ENCODE measurements around the gene PKD1L1. TPM values are rescaled to one million over a fixed set of nuclear protein-coding genes. Genes with fewer than 3 reads are reported as not detected.

The PKD1L1 gene
- total RNA-seq, 1 experiment from 2014 or later: not detected

DNA sequence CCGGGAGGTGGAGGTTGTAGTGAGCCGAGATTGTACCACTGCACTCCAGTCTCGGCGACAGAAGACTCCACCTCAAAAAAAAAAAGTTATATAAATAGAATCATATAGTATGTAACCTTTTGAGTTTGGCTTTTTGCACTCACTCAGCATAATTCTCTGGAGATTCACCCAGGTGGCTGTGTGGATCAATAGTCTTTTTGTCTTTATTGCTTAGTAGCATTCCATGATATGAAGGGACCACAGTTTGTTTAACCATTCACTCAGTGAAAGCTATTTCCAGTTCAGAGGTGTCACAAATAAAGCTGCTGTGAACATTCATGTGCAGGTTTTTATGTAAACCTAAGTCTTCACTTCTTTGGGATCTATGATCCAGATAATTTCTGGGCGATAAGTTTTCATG is 167.7 kb downstream of the PKD1L1 start:
- BruUV-seq (replicated peaks): no TSS peak
- no peak overlapping the region for H3K4me3 ChIP-seq (ENCODE audit: low read depth, low read length, poor library complexity, severe bottlenecking)
- ChIA-PET CTCF (no interaction called here), POLR2A (ENCODE audit: low non-redundant PET) (no interaction called here)
- intact Hi-C loops (cut with micrococcal nuclease; ENCODE audit: unreplicated experiment): no loop called here
- no peak for DNase-seq (ENCODE audit: low spot score)
- no peaks in the 10 kb centered on the region for H3K9me3 ChIP-seq (ENCODE audit: low read depth, low read length, poor library complexity, severe bottlenecking)
- no peak overlapping the region for H3K27ac ChIP-seq (ENCODE audit: low read depth, low read length, poor library complexity, severe bottlenecking)
- peaks cover 6% of the 10 kb centered on the region for H3K4me1 ChIP-seq (ENCODE audit: insufficient read depth, low read length, poor library complexity, severe bottlenecking)
- TF ChIP-seq, protein P1, sequence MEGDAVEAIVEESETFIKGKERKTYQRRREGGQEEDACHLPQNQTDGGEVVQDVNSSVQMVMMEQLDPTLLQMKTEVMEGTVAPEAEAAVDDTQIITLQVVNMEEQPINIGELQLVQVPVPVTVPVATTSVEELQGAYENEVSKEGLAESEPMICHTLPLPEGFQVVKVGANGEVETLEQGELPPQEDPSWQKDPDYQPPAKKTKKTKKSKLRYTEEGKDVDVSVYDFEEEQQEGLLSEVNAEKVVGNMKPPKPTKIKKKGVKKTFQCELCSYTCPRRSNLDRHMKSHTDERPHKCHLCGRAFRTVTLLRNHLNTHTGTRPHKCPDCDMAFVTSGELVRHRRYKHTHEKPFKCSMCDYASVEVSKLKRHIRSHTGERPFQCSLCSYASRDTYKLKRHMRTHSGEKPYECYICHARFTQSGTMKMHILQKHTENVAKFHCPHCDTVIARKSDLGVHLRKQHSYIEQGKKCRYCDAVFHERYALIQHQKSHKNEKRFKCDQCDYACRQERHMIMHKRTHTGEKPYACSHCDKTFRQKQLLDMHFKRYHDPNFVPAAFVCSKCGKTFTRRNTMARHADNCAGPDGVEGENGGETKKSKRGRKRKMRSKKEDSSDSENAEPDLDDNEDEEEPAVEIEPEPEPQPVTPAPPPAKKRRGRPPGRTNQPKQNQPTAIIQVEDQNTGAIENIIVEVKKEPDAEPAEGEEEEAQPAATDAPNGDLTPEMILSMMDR (conservative IDR thresholded peaks at IDR 0.05; ENCODE audit: low read depth, low read length): no peak
- no peak for TF ChIP-seq EZH2 (IDR thresholded peaks at IDR 0.05; ENCODE audit: borderline replicate concordance, low read depth, low read length, poor library complexity, severe bottlenecking)
- H3K27me3 ChIP-seq (replicated peaks; ENCODE audit: insufficient read depth, low read depth, low read length, poor library complexity): no peaks in the 10 kb centered on the region
- no peaks in the 10 kb centered on the region for H3K36me3 ChIP-seq (ENCODE audit: insufficient read depth, low read length, poor library complexity, severe bottlenecking)

DNA sequence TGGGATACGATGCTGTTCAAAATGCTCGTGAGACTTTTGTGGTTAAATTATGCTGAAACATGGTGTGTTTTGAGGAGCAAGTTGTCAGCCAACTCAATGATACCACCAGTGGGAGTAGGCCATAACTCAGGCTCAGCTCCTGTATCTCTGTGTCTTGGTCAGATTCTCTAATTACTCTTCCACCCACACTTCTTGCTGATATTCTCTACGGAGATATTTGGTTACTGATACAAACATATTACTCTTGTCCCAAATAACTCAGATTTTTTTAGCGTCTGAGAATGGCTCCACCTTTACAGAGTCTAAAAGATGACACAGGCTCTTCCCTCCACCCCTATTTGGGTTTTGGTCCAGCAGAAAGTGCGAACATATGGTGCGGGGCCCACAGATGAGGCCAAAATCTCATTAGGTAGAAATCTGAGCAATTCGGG is 168.9 kb downstream of the PKD1L1 start:
- ChIA-PET CTCF (no interaction called here), POLR2A (ENCODE audit: low non-redundant PET) (no interaction called here)

DNA sequence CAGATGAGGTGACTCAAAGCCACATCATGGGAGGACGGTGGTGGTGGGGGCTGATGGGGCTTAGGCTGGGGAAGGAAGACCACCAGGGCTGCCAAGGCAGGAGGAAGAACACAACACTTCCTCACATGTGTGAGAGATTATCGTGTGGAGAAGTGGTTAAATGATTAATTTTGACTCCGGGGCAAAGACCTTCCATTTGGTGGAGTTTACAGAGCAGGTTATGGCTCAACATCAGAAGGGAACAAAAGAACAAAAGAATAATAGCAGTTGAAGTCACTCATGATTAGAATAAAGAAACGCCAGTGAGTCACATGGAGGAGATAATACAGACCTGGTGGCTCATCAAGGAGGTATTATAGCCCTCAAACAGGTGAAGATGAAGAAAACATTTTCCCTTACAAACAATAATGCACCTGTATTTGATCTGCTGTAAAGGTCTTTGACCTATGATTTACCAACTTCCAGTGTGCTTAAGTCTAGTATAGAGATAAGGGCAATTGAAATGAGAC is 170.1 kb downstream of the PKD1L1 start:
- no peak for DNase-seq (ENCODE audit: low spot score)
- Histone ChIP-seq H3K9me3 (ENCODE audit: low read depth, low read length, poor library complexity, severe bottlenecking) (no peaks in the 10 kb centered on the region), H3K27ac (ENCODE audit: low read depth, low read length, poor library complexity, severe bottlenecking) (no peak overlapping the region), H3K4me1 (ENCODE audit: insufficient read depth, low read length, poor library complexity, severe bottlenecking) (peaks cover under 1% of the 10 kb centered on the region), H3K27me3 (replicated peaks; ENCODE audit: insufficient read depth, low read depth, low read length, poor library complexity) (no peaks in the 10 kb centered on the region), H3K36me3 (ENCODE audit: insufficient read depth, low read length, poor library complexity, severe bottlenecking) (no peaks in the 10 kb centered on the region), H3K4me3 (ENCODE audit: low read depth, low read length, poor library complexity, severe bottlenecking) (no peak overlapping the region)
- POLR2A ChIA-PET (ENCODE audit: low non-redundant PET): no interaction called here
- TF ChIP-seq, protein P1 (conservative IDR thresholded peaks at IDR 0.05; ENCODE audit: low read depth, low read length): no peak
- TF ChIP-seq EZH2 (IDR thresholded peaks at IDR 0.05; ENCODE audit: borderline replicate concordance, low read depth, low read length, poor library complexity, severe bottlenecking): no peak
- BruUV-seq (replicated peaks): no TSS peak
- CTCF ChIA-PET: no interaction called here
- intact Hi-C loops (cut with micrococcal nuclease; ENCODE audit: unreplicated experiment): no loop called here

More for the DNA sequence above, 168.9 kb downstream of the PKD1L1 start:
- TF ChIP-seq, protein P1 (conservative IDR thresholded peaks at IDR 0.05; ENCODE audit: low read depth, low read length): no peak
- no peak for TF ChIP-seq EZH2 (IDR thresholded peaks at IDR 0.05; ENCODE audit: borderline replicate concordance, low read depth, low read length, poor library complexity, severe bottlenecking)
- Histone ChIP-seq H3K4me1 (ENCODE audit: insufficient read depth, low read length, poor library complexity, severe bottlenecking) (peaks cover 6% of the 10 kb centered on the region), H3K9me3 (ENCODE audit: low read depth, low read length, poor library complexity, severe bottlenecking) (no peaks in the 10 kb centered on the region), H3K27me3 (replicated peaks; ENCODE audit: insufficient read depth, low read depth, low read length, poor library complexity) (no peaks in the 10 kb centered on the region), H3K36me3 (ENCODE audit: insufficient read depth, low read length, poor library complexity, severe bottlenecking) (no peaks in the 10 kb centered on the region), H3K27ac (ENCODE audit: low read depth, low read length, poor library complexity, severe bottlenecking) (no peak overlapping the region), H3K4me3 (ENCODE audit: low read depth, low read length, poor library complexity, severe bottlenecking) (no peak overlapping the region)
- DNase-seq (ENCODE audit: low spot score): no peak
- BruUV-seq (replicated peaks): no TSS peak
- intact Hi-C loops (cut with micrococcal nuclease; ENCODE audit: unreplicated experiment): no loop called here
